HepG2 (cell line): ENCODE results near the gene GUCA1A. TPM values are rescaled to one million over a fixed set of nuclear protein-coding genes. Genes with fewer than 3 reads are reported as not detected.
A peak's percentile ranks its signal among the peaks of the same experiment; 100 is the strongest.

Experiments used
- AHR ChIP-seq: IDR thresholded peaks from 2 replicates; pipeline ENCODE4 v1.6.1; 2018; ENCODE audit warnings: missing genetic modification reagents, missing compliant biosample characterization
- CBX2 ChIP-seq, 2 experiments: fragments of 200-600 bp in 1 of 2; sonication (generic); formaldehyde crosslinking in 1 of 2; IDR thresholded peaks; 2 replicates each; pipeline versions ENCODE4 v1.7.0 to v1.8.1; 2018 to 2022; ENCODE audit warnings: low read depth in 2 of 2, low read length in 1 of 2, mild to moderate bottlenecking in 1 of 2, missing genetic modification reagents in 1 of 2
- EHMT2 ChIP-seq: fragments of 200-600 bp; sonication (generic); IDR thresholded peaks from 2 replicates; pipeline ENCODE4 v1.7.0; 2017; ENCODE audit warnings: antibody characterized with exemption, low read depth, low read length, borderline replicate concordance
- FOXO1 ChIP-seq: sonication (generic); formaldehyde crosslinking; IDR thresholded peaks from 2 replicates; pipeline ENCODE4 v1.4.0; 2020; ENCODE audit warnings: missing genetic modification reagents
- GATAD1 ChIP-seq: IDR thresholded peaks from 2 replicates; pipeline ENCODE4 v1.6.1; 2016; ENCODE audit warnings: missing genetic modification reagents, missing compliant biosample characterization
- KDM5B ChIP-seq: sonication (generic); formaldehyde crosslinking; IDR thresholded peaks from 2 replicates; pipeline ENCODE4 v1.4.0; 2020; ENCODE audit warnings: missing genetic modification reagents, mild to moderate bottlenecking, borderline replicate concordance
- MAFK ChIP-seq, 2 experiments: IDR thresholded peaks in 1 of 2; conservative IDR thresholded peaks in 1 of 2; 2 replicates each; pipeline ENCODE4 v1.6.1; 2011; ENCODE audit warnings: improper control_type of control experiment in 2 of 2, low read length in 2 of 2
- MZF1 ChIP-seq: sonication (generic); formaldehyde crosslinking; IDR thresholded peaks from 2 replicates; pipeline ENCODE4 v1.8.1; 2023; ENCODE audit warnings: mild to moderate bottlenecking, missing genetic modification reagents, borderline replicate concordance
- NR2F2 ChIP-seq: IDR thresholded peaks from 2 replicates; pipeline ENCODE4 v1.6.1; 2012; ENCODE audit warnings: low read depth, inconsistent platforms, borderline replicate concordance
- RBAK ChIP-seq: sonication (generic); formaldehyde crosslinking; IDR thresholded peaks from 2 replicates; pipeline ENCODE4 v1.5.1; 2020; ENCODE audit warnings: mild to moderate bottlenecking, missing genetic modification reagents
- SRY ChIP-seq: sonication (generic); formaldehyde crosslinking; IDR thresholded peaks from 2 replicates; pipeline ENCODE4 v1.8.0; 2022; ENCODE audit warnings: mild to moderate bottlenecking, missing genetic modification reagents
- TFE3 ChIP-seq: IDR thresholded peaks from 2 replicates; pipeline ENCODE4 v1.6.1; 2016
- TOPORS ChIP-seq: sonication (generic); formaldehyde crosslinking; IDR thresholded peaks from 2 replicates; pipeline ENCODE4 v1.8.0; 2023; ENCODE audit warnings: mild to moderate bottlenecking, missing genetic modification reagents
- XRCC5 ChIP-seq: fragments of 200-400 bp; formaldehyde crosslinking; optimal IDR thresholded peaks from 2 replicates; pipeline ENCODE3; 2017; ENCODE audit warnings: mild to moderate bottlenecking, low read length
- ZNF354B ChIP-seq: sonication (generic); formaldehyde crosslinking; IDR thresholded peaks from 2 replicates; pipeline ENCODE4 v1.8.0; 2022; ENCODE audit warnings: mild to moderate bottlenecking, missing genetic modification reagents
- ZNF580 ChIP-seq: IDR thresholded peaks from 2 replicates; pipeline ENCODE4 v1.6.1; 2016; ENCODE audit warnings: low read depth, borderline replicate concordance
- polyA plus RNA-seq, 8 experiments: library from polyadenylated mRNA; depleted of rRNA in 3 of 8; stranded (reverse) in 7 of 8; unstranded in 1 of 8; fragments of >200 nt; fragmentation: Illumina TruSeq in 4 of 8; extraction: Trizol in 4 of 8; gene quantifications; 2 replicates each; pipeline versions ENCODE4 v1.2.1 to v1.2.3, GENCODE V29; 2011 to 2016; ENCODE audit warnings: low read depth in 4 of 8, missing spikeins in 1 of 8, mixed read lengths in 1 of 8; ENCODE audit not compliant: insufficient read depth in 1 of 8
- total RNA-seq, 5 experiments: library from RNA; depleted of rRNA; stranded (reverse); fragments of >200 nt; fragmentation: Illumina TruSeq; extraction: Trizol; gene quantifications; 2 replicates each; pipeline ENCODE4 v1.2.3, GENCODE V29; 2016; ENCODE audit warnings: low read depth in 1 of 5
- TF ChIP-seq, protein P1 (sequence below): sonication (generic); formaldehyde crosslinking; IDR thresholded peaks from 2 replicates; pipeline ENCODE4 v1.8.0; 2022; ENCODE audit warnings: mild to moderate bottlenecking, missing genetic modification reagents, borderline replicate concordance
- TF ChIP-seq, protein P2 (sequence below): sonication (generic); formaldehyde crosslinking; IDR thresholded peaks from 2 replicates; pipeline ENCODE4 v1.4.0; 2020; ENCODE audit warnings: mild to moderate bottlenecking, missing genetic modification reagents
- TF ChIP-seq, protein P3 (sequence below): sonication (generic); formaldehyde crosslinking; IDR thresholded peaks from 2 replicates; pipeline ENCODE4 v1.8.0; 2022; ENCODE audit warnings: missing genetic modification reagents, mild to moderate bottlenecking, moderate library complexity, borderline replicate concordance
- TF ChIP-seq, protein P4 (sequence below): sonication (generic); formaldehyde crosslinking; IDR thresholded peaks from 2 replicates; pipeline ENCODE4 v1.5.0; 2020; ENCODE audit warnings: missing genetic modification reagents, mild to moderate bottlenecking, borderline replicate concordance

GUCA1A gene
- total and polyA plus RNA-seq, 2 of the 13 experiments (the other 11 are each of a cell fraction or from before 2014, with no cell fraction given), result not detected

- TF ChIP-seq, protein P1, sequence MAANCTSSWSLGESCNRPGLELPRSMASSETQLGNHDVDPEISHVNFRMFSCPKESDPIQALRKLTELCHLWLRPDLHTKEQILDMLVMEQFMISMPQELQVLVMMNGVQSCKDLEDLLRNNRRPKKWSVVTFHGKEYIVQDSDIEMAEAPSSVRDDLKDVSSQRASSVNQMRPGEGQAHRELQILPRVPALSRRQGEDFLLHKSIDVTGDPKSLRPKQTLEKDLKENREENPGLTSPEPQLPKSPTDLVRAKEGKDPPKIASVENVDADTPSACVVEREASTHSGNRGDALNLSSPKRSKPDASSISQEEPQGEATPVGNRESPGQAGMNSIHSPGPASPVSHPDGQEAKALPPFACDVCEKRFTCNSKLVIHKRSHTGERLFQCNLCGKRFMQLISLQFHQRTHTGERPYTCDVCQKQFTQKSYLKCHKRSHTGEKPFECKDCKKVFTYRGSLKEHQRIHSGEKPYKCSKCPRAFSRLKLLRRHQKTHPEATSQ, result peak; percentile 34; the same call in 1 of the 2 replicates
- TF ChIP-seq ZNF580 (CRISPR knock-in tag) (0 out of 2 replicates have a peak, but pooled peaks have one; percentile 16), CBX2 (IDR thresholded peaks at IDR 0.05; ENCODE audit: low read depth, low read length) (no peak), CBX2 (CRISPR knock-in tag; IDR thresholded peaks at IDR 0.05; ENCODE audit: low read depth) (no peak), ZNF354B (0 out of 2 replicates have a peak, but pooled peaks have one; percentile 26), NR2F2 (no peak; the same call in 1 of the 2 replicates), TOPORS (CRISPR knock-in tag) (no peak), XRCC5 (peak; percentile 28), SRY (0 out of 2 replicates have a peak, but pooled peaks have one; percentile 25), GATAD1 (CRISPR knock-in tag) (0 out of 2 replicates have a peak, but pooled peaks have one; percentile 7), MZF1 (CRISPR knock-in tag) (no peak), MAFK (conservative IDR thresholded peaks at IDR 0.05 in 1 of 2, IDR thresholded peaks at IDR 0.05 in 1 of 2; ENCODE audit: low read length in 2 of 2) (peak; percentile 50 to 56; a peak in 2 of 4 replicates), KDM5B (CRISPR knock-in tag) (peak; percentile 71; the same call in 1 of the 2 replicates), EHMT2 (no peak), FOXO1 (0 out of 2 replicates have a peak, but pooled peaks have one; percentile 15), TFE3 (CRISPR knock-in tag) (no peak), AHR (peak; percentile 32; the same call in 1 of the 2 replicates), RBAK (no peak)
- TF ChIP-seq, protein P2, sequence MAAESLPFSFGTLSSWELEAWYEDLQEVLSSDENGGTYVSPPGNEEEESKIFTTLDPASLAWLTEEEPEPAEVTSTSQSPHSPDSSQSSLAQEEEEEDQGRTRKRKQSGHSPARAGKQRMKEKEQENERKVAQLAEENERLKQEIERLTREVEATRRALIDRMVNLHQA (CRISPR knock-in tag), result no peak
- TF ChIP-seq, protein P3, sequence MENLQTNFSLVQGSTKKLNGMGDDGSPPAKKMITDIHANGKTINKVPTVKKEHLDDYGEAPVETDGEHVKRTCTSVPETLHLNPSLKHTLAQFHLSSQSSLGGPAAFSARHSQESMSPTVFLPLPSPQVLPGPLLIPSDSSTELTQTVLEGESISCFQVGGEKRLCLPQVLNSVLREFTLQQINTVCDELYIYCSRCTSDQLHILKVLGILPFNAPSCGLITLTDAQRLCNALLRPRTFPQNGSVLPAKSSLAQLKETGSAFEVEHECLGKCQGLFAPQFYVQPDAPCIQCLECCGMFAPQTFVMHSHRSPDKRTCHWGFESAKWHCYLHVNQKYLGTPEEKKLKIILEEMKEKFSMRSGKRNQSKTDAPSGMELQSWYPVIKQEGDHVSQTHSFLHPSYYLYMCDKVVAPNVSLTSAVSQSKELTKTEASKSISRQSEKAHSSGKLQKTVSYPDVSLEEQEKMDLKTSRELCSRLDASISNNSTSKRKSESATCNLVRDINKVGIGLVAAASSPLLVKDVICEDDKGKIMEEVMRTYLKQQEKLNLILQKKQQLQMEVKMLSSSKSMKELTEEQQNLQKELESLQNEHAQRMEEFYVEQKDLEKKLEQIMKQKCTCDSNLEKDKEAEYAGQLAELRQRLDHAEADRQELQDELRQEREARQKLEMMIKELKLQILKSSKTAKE (CRISPR knock-in tag), result no peak
- TF ChIP-seq, protein P4, sequence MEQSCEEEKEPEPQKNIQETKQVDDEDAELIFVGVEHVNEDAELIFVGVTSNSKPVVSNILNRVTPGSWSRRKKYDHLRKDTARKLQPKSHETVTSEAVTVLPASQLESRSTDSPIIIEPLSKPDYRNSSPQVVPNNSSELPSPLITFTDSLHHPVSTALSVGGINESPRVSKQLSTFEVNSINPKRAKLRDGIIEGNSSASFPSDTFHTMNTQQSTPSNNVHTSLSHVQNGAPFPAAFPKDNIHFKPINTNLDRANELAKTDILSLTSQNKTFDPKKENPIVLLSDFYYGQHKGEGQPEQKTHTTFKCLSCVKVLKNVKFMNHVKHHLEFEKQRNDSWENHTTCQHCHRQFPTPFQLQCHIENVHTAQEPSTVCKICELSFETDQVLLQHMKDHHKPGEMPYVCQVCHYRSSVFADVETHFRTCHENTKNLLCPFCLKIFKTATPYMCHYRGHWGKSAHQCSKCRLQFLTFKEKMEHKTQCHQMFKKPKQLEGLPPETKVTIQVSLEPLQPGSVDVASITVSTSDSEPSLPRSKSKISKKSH (CRISPR knock-in tag), result peak; percentile 23; the same call in 1 of the 2 replicates
Measured at GRCh38 chr6:42136508-42137193, 36.5 kb upstream of the GUCA1A start (continued).
